DMS 273 (cell line): Measurements from ENCODE around the gene SEMA7A.
"Not testable (repeated sequence)": the region's sequence is repeated elsewhere in the genome, so short reads cannot be mapped to it uniquely, and the experiment has no call there.

Source experiments
- DNase-seq: peaks from one replicate; lab custom pipeline; 2025; ENCODE audit not compliant: unreplicated experiment; lab: John Stamatoyannopoulos, UW

Gene SEMA7A

GRCh38 chr15:74433592-74434262 is at the start of gene SEMA7A:
SEMA7A (minus strand) TSS chr15:74433958; CDS start chr15:74433918, 40 bp downstream.
- DNase-seq = peak; percentile 78

- DNase-seq = peak; percentile 15
Observed at GRCh38 chr15:74482661-74483060, 48.9 kb upstream of the SEMA7A start.

- not testable (repeated sequence) for DNase-seq
Observed at GRCh38 chr15:74480364-74480763, 46.6 kb upstream of the SEMA7A start.

- DNase-seq = not testable (repeated sequence)
Observed at GRCh38 chr15:74471621-74472020, 37.9 kb upstream of the SEMA7A start.

GRCh38 chr15:74470631-74471395 is 37.1 kb upstream of the SEMA7A start:
- DNase-seq = no peak

GRCh38 chr15:74468341-74469032 is 34.7 kb upstream of the SEMA7A start:
- DNase-seq = no peak

GRCh38 chr15:74466570-74466969 is 32.8 kb upstream of the SEMA7A start:
- DNase-seq = no peak

- DNase-seq = no peak
Observed at GRCh38 chr15:74464897-74465296, 31.1 kb upstream of the SEMA7A start.

GRCh38 chr15:74464216-74464615 is 30.5 kb upstream of the SEMA7A start:
- DNase-seq = no peak

- no peak for DNase-seq
Observed at GRCh38 chr15:74463634-74464033, 29.9 kb upstream of the SEMA7A start.

GRCh38 chr15:74461847-74462511 is 28.2 kb upstream of the SEMA7A start:
- DNase-seq = peak; percentile 31

- peak; percentile 98 for DNase-seq
Observed at GRCh38 chr15:74460871-74461846, 27.4 kb upstream of the SEMA7A start, which contains the start of gene UBL7. UBL7 (minus strand) TSS chr15:74461160; CDS start chr15:74458867, 2,293 bp downstream.

- no peak for DNase-seq
Observed at GRCh38 chr15:74460298-74460697, 26.5 kb upstream of the SEMA7A start.

GRCh38 chr15:74459798-74460197 is 26.0 kb upstream of the SEMA7A start:
- DNase-seq = not testable (repeated sequence)

- DNase-seq = no peak
Observed at GRCh38 chr15:74458473-74458872, 24.7 kb upstream of the SEMA7A start.

- not testable (repeated sequence) for DNase-seq
Observed at GRCh38 chr15:74457036-74457435, 23.3 kb upstream of the SEMA7A start.

GRCh38 chr15:74454764-74455500 is 21.2 kb upstream of the SEMA7A start:
- no peak for DNase-seq

- DNase-seq = no peak
Observed at GRCh38 chr15:74453925-74454763, 20.4 kb upstream of the SEMA7A start.
